ENCODE data around the gene SPEN. TPM values are rescaled to one million over a fixed set of nuclear protein-coding genes. Genes with fewer than 3 reads are reported as not detected.

Gene SPEN
- total and polyA plus RNA-seq, 2 of the 13 experiments (the other 11 are each of a cell fraction or from before 2014, with no cell fraction given): 4.8 to 14.0 TPM

DNA sequence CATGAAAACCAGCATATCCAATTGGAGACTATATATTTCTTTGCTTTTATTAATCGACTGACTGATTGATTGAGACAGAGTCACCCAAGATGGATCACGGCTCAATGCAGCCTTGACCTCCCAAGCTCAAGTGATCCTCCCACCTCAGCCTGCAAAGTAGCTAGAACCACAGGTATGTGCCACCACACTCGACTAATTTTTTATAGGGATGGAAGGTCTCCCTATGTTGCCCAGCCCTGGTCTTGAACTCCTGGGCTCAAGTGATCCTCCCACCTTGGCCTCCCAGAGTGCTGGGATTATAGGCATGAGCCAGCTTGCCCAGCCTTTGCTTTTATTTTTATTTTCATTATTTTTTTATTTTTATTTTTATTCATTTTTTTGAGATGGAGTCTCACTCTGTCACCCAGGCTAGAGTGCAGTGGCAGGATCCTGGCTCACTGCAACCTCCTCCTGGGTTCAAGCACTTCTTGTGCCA lies 5.4 kb downstream of the SPEN start:
- H3K4me3 ChIP-seq (replicated peaks in 1 of 3; ENCODE audit: insufficient read depth in 1 of 3, low read depth in 2 of 3, low read length in 3 of 3): no peak overlapping the region
- H3K27me3 ChIP-seq (ENCODE audit: control insufficient read depth in 1 of 2, insufficient read depth in 2 of 2, low read length in 2 of 2): no peaks in the 10 kb centered on the region; a peak in 2 of 5 replicates
- BruUV-seq (replicated peaks): no TSS peak
- 93% methylated on average over 2 of the region's 3 CpGs for WGBS (ENCODE audit: low lambda C conversion rate)
- no peak overlapping the region for H2AFZ ChIP-seq (ENCODE audit: low read length)
- no peak overlapping the region for H3K4me2 ChIP-seq (ENCODE audit: low read depth, low read length)
- ChIA-PET CTCF (ENCODE audit: low intra/inter-chr PET ratio, low total read pairs) (no interaction called here), POLR2A (interaction anchor here (0.7 kb wide), 1 partner anchor 16 kb away, joined by 3 read pairs; no protein-coding TSS in a partner anchor)
- H3K36me3 ChIP-seq (replicated peaks in 1 of 2; ENCODE audit: control insufficient read depth in 1 of 2, insufficient read depth in 2 of 2, low read length in 2 of 2): no peaks in the 10 kb centered on the region
- FAIRE-seq (no peak), DNase-seq (ENCODE audit: low spot score) (no peak), ATAC-seq (no peak)
- no peak overlapping the region for H3K27ac ChIP-seq (ENCODE audit: extremely low read length, insufficient read depth, low read length)
- intact Hi-C loops (cut with micrococcal nuclease; ENCODE audit: unreplicated experiment) (no loop called here), in situ Hi-C loops (cut with HindIII; ENCODE audit: extremely low pct_ligation_motif_present, low pct_unique_long_range_greater_than_20kb) (no loop called here)
- H3K4me1 ChIP-seq (ENCODE audit: insufficient read depth, low read length): peaks cover 24% of the 10 kb centered on the region
- H3K9me3 ChIP-seq (ENCODE audit: low read length): no peaks in the 10 kb centered on the region
- H4K20me1 ChIP-seq (ENCODE audit: insufficient read depth, low read length): no peaks in the 10 kb centered on the region
- H3K9ac ChIP-seq (ENCODE audit: insufficient read depth, low read depth, low read length): no peak overlapping the region
- H3K79me2 ChIP-seq (ENCODE audit: insufficient read depth, low read length): peaks cover 92% of the 10 kb centered on the region
- TF ChIP-seq KDM6A (CRISPR knock-in tag; IDR thresholded peaks at IDR 0.05; ENCODE audit: low read depth) (no peak), HNRNPK (IDR thresholded peaks at IDR 0.05; ENCODE audit: low read depth, low read length, poor library complexity, severe bottlenecking) (no peak), PAF1 (CRISPR knock-in tag; IDR thresholded peaks at IDR 0.05) (no peak), ZNF577 (CRISPR knock-in tag; IDR thresholded peaks at IDR 0.05; ENCODE audit: borderline replicate concordance, low read depth) (no peak)
- TF ChIP-seq, protein P1, sequence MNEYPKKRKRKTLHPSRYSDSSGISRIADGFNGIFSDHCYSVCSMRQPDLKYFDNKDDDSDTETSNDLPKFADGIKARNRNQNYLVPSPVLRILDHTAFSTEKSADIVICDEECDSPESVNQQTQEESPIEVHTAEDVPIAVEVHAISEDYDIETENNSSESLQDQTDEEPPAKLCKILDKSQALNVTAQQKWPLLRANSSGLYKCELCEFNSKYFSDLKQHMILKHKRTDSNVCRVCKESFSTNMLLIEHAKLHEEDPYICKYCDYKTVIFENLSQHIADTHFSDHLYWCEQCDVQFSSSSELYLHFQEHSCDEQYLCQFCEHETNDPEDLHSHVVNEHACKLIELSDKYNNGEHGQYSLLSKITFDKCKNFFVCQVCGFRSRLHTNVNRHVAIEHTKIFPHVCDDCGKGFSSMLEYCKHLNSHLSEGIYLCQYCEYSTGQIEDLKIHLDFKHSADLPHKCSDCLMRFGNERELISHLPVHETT (CRISPR knock-in tag; conservative IDR thresholded peaks at IDR 0.05): no peak
- TF ChIP-seq, protein P2, sequence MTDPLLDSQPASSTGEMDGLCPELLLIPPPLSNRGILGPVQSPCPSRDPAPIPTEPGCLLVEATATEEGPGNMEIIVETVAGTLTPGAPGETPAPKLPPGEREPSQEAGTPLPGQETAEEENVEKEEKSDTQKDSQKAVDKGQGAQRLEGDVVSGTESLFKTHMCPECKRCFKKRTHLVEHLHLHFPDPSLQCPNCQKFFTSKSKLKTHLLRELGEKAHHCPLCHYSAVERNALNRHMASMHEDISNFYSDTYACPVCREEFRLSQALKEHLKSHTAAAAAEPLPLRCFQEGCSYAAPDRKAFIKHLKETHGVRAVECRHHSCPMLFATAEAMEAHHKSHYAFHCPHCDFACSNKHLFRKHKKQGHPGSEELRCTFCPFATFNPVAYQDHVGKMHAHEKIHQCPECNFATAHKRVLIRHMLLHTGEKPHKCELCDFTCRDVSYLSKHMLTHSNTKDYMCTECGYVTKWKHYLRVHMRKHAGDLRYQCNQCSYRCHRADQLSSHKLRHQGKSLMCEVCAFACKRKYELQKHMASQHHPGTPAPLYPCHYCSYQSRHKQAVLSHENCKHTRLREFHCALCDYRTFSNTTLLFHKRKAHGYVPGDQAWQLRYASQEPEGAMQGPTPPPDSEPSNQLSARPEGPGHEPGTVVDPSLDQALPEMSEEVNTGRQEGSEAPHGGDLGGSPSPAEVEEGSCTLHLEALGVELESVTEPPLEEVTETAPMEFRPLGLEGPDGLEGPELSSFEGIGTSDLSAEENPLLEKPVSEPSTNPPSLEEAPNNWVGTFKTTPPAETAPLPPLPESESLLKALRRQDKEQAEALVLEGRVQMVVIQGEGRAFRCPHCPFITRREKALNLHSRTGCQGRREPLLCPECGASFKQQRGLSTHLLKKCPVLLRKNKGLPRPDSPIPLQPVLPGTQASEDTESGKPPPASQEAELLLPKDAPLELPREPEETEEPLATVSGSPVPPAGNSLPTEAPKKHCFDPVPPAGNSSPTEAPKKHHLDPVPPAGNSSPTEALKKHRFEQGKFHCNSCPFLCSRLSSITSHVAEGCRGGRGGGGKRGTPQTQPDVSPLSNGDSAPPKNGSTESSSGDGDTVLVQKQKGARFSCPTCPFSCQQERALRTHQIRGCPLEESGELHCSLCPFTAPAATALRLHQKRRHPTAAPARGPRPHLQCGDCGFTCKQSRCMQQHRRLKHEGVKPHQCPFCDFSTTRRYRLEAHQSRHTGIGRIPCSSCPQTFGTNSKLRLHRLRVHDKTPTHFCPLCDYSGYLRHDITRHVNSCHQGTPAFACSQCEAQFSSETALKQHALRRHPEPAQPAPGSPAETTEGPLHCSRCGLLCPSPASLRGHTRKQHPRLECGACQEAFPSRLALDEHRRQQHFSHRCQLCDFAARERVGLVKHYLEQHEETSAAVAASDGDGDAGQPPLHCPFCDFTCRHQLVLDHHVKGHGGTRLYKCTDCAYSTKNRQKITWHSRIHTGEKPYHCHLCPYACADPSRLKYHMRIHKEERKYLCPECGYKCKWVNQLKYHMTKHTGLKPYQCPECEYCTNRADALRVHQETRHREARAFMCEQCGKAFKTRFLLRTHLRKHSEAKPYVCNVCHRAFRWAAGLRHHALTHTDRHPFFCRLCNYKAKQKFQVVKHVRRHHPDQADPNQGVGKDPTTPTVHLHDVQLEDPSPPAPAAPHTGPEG (CRISPR knock-in tag; IDR thresholded peaks at IDR 0.05): no peak
- TF ChIP-seq, protein P3, sequence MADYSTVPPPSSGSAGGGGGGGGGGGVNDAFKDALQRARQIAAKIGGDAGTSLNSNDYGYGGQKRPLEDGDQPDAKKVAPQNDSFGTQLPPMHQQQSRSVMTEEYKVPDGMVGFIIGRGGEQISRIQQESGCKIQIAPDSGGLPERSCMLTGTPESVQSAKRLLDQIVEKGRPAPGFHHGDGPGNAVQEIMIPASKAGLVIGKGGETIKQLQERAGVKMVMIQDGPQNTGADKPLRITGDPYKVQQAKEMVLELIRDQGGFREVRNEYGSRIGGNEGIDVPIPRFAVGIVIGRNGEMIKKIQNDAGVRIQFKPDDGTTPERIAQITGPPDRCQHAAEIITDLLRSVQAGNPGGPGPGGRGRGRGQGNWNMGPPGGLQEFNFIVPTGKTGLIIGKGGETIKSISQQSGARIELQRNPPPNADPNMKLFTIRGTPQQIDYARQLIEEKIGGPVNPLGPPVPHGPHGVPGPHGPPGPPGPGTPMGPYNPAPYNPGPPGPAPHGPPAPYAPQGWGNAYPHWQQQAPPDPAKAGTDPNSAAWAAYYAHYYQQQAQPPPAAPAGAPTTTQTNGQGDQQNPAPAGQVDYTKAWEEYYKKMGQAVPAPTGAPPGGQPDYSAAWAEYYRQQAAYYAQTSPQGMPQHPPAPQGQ (CRISPR knock-in tag; IDR thresholded peaks at IDR 0.05; ENCODE audit: borderline replicate concordance): no peak
- TF ChIP-seq, protein P4, sequence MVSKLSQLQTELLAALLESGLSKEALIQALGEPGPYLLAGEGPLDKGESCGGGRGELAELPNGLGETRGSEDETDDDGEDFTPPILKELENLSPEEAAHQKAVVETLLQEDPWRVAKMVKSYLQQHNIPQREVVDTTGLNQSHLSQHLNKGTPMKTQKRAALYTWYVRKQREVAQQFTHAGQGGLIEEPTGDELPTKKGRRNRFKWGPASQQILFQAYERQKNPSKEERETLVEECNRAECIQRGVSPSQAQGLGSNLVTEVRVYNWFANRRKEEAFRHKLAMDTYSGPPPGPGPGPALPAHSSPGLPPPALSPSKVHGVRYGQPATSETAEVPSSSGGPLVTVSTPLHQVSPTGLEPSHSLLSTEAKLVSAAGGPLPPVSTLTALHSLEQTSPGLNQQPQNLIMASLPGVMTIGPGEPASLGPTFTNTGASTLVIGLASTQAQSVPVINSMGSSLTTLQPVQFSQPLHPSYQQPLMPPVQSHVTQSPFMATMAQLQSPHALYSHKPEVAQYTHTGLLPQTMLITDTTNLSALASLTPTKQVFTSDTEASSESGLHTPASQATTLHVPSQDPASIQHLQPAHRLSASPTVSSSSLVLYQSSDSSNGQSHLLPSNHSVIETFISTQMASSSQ (IDR thresholded peaks at IDR 0.05; ENCODE audit: low read depth): no peak
- TF ChIP-seq, protein P4 (CRISPR knock-in tag; IDR thresholded peaks at IDR 0.05; ENCODE audit: borderline replicate concordance): no peak
